ENCODE results near the gene RNF169.

Gene RNF169

DNA sequence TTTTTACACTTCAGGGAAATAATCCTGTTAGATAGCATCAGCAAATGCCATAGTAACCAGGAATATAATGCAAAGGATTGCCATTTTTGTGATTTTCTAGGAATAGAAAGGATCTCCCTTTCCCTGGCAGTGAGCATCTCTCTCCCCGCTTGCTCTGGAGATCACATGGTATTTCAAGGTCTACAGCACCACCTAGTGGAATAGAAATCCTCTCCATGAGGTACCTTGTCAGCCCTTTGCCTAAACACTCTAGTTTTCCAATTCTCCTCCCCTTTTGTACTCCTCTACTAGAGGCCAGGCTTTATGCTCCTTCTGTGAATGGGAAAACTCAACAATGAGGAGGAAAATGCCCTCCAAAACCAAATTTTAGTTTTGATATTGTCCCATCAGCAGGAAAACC, 121.8 kb downstream of the RNF169 start:
- DNase-seq (ENCODE audit: low read depth in 3 of 3): no peak

DNA sequence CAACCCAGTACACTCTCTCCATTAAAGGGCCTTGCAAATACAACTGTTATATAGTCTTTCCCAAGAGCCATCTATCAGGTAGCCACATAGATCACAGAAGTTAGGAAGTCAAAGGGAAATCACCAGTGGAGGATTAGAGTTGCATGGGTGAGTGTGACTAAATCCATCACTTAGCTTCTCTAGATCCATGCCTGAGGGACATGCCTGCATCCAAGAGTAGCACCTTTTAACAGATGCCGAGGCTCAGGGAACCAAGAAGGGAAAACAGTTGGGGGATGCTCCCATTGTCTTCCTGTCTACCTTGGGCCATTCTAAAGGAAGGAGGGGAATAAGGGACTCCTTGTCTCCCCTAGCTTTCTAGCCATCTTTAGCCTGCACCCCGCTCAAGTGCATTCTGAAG, 122.4 kb downstream of the RNF169 start:
- DNase-seq (ENCODE audit: low read depth in 3 of 3): no peak

- DNase-seq (ENCODE audit: low read depth in 3 of 3): no peak
Measured at GRCh38 chr11:74877132-74877531, 128.5 kb downstream of the RNF169 start.

Data from stimulated activated CD4-positive, alpha-beta T cell treated with anti-CD3 and anti-CD28 coated beads, TNF-alpha, amount 100 ng/mL, for 48 hours (primary cell).